Ishikawa (cell line): ENCODE data around the gene STAC.
A peak's percentile ranks its signal among the peaks of the same experiment; 100 is the strongest.

Experiments used
- CEBPB ChIP-seq: IDR thresholded peaks from 2 replicates; pipeline ENCODE4 v1.6.1; 2012
- CREB1 ChIP-seq: IDR thresholded peaks from 2 replicates; pipeline ENCODE4 v1.6.1; 2012; ENCODE audit warnings: low read depth
- EGR1 ChIP-seq: IDR thresholded peaks from 2 replicates; pipeline ENCODE4 v1.6.1; 2012
- EP300 ChIP-seq: IDR thresholded peaks from 2 replicates; pipeline ENCODE4 v1.6.1; 2012; ENCODE audit warnings: borderline replicate concordance
- FOXM1 ChIP-seq: IDR thresholded peaks from 2 replicates; pipeline ENCODE4 v1.6.1; 2012; ENCODE audit warnings: low read depth, borderline replicate concordance
- MAX ChIP-seq: IDR thresholded peaks from 2 replicates; pipeline ENCODE4 v1.6.1; 2012
- NFIC ChIP-seq: IDR thresholded peaks from 2 replicates; pipeline ENCODE4 v1.6.1; 2012
- RAD21 ChIP-seq: IDR thresholded peaks from 2 replicates; pipeline ENCODE4 v1.6.1; 2012; ENCODE audit warnings: low read depth
- REST ChIP-seq: IDR thresholded peaks from 2 replicates; pipeline ENCODE4 v1.6.1; 2012; ENCODE audit warnings: low read depth, mild to moderate bottlenecking
- TAF1 ChIP-seq: IDR thresholded peaks from 2 replicates; pipeline ENCODE4 v1.6.1; 2012; ENCODE audit warnings: low read depth, mild to moderate bottlenecking
- TCF12 ChIP-seq: IDR thresholded peaks from 2 replicates; pipeline ENCODE4 v1.6.1; 2012; ENCODE audit warnings: low read depth
- TEAD4 ChIP-seq: IDR thresholded peaks from 2 replicates; pipeline ENCODE4 v1.6.1; 2012
- USF1 ChIP-seq: IDR thresholded peaks from 2 replicates; pipeline ENCODE4 v1.6.1; 2012
- YY1 ChIP-seq: IDR thresholded peaks from 2 replicates; pipeline ENCODE4 v1.6.1; 2012; ENCODE audit warnings: low read depth
- ZBTB7A ChIP-seq: IDR thresholded peaks from 2 replicates; pipeline ENCODE4 v1.6.1; 2012; ENCODE audit warnings: low read depth

The STAC gene

GRCh38 chr3:36417237-36417636 lies 36.9 kb downstream of the STAC start:
- TF ChIP-seq TCF12 (no peak), TAF1 (no peak), EGR1 (no peak), FOXM1 (no peak), USF1 (no peak), ZBTB7A (no peak)

GRCh38 chr3:36418296-36418695 lies 38.0 kb downstream of the STAC start:
- TF ChIP-seq TCF12 (no peak), EP300 (no peak), USF1 (no peak), REST (no peak), CREB1 (no peak), TAF1 (no peak), RAD21 (no peak), ZBTB7A (no peak), TEAD4 (no peak), YY1 (no peak), FOXM1 (no peak)

- TF ChIP-seq TCF12 = no peak
Measured at GRCh38 chr3:36428445-36428844, 48.1 kb downstream of the STAC start.

GRCh38 chr3:36429986-36430485 lies 49.7 kb downstream of the STAC start:
- no peak for TF ChIP-seq RAD21
- TF ChIP-seq EP300 = no peak
- TF ChIP-seq NFIC = no peak
- TF ChIP-seq YY1 = no peak
- no peak for TF ChIP-seq TCF12
- no peak for TF ChIP-seq EGR1

- TF ChIP-seq TEAD4 (no peak), MAX (no peak), EGR1 (no peak), NFIC (no peak), CEBPB (no peak), EP300 (no peak), FOXM1 (no peak), REST (no peak), USF1 (no peak), CREB1 (no peak), ZBTB7A (no peak), TCF12 (no peak), TAF1 (no peak), RAD21 (no peak)
Measured at GRCh38 chr3:36433511-36433910, 53.2 kb downstream of the STAC start.

GRCh38 chr3:36434687-36435426 lies 54.6 kb downstream of the STAC start:
- no peak for TF ChIP-seq MAX
- TF ChIP-seq CEBPB = peak; percentile 29; the same call in 1 of the 2 replicates
- no peak for TF ChIP-seq EP300
